Esophagus squamous epithelium (tissue), 4 donors: Measurements from ENCODE around the gene CCND1.

Source experiments
- POLR2A ChIP-seq, 4 donors: fragments of 450-650 bp; IDR thresholded peaks; one replicate each; pipeline ENCODE4 v1.6.1; 2017; ENCODE audit warnings: antibody characterized with exemption in 4 of 4, mild to moderate bottlenecking in 4 of 4, moderate library complexity in 3 of 4
- TF ChIP-seq, protein P1 (sequence below), 6 experiments: fragments of 450-650 bp in 4 of 6; fragments of 200-600 bp in 2 of 6; sonication (generic) in 2 of 6; IDR thresholded peaks; one replicate each; pipeline ENCODE4 v1.5.1; 2016 to 2019; ENCODE audit warnings: antibody characterized with exemption in 6 of 6, mild to moderate bottlenecking in 4 of 6, moderate library complexity in 4 of 6

DNA sequence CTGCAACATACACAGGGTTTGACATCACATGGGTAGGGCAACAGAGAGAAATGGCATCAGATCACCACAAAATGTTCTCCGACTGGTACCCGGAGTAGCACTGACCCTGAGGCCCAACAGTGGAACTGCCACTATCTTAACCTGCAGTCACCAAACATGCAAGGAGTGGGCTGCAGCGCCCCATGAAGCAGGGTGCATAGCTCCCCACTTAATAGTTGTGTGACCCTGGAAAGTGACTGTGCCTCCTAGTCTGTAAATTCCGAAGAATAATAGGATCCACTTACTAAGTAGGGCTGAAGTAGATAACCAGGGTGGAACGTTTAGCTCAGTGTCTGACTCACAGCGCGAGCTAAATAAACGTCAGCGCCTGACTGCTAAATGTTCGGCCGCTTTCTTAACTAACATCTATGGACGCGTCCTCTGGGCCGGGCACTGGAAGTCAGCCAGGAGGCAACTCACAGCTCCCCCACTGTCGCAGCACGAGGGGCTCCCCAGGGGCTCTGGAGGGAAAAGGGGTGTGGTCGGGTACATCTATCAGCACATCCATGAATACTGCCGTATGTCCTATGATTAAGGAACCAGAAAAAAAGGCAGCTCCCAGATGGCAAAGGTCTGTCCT lies 33.4 kb downstream of the CCND1 start:
- TF ChIP-seq, protein P1, sequence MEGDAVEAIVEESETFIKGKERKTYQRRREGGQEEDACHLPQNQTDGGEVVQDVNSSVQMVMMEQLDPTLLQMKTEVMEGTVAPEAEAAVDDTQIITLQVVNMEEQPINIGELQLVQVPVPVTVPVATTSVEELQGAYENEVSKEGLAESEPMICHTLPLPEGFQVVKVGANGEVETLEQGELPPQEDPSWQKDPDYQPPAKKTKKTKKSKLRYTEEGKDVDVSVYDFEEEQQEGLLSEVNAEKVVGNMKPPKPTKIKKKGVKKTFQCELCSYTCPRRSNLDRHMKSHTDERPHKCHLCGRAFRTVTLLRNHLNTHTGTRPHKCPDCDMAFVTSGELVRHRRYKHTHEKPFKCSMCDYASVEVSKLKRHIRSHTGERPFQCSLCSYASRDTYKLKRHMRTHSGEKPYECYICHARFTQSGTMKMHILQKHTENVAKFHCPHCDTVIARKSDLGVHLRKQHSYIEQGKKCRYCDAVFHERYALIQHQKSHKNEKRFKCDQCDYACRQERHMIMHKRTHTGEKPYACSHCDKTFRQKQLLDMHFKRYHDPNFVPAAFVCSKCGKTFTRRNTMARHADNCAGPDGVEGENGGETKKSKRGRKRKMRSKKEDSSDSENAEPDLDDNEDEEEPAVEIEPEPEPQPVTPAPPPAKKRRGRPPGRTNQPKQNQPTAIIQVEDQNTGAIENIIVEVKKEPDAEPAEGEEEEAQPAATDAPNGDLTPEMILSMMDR (IDR thresholded peaks at IDR 0.05) = no peak
- no peak for TF ChIP-seq POLR2A (IDR thresholded peaks at IDR 0.05)
